ENCODE measurements around the gene PRKAG1.

The PRKAG1 gene

DNA sequence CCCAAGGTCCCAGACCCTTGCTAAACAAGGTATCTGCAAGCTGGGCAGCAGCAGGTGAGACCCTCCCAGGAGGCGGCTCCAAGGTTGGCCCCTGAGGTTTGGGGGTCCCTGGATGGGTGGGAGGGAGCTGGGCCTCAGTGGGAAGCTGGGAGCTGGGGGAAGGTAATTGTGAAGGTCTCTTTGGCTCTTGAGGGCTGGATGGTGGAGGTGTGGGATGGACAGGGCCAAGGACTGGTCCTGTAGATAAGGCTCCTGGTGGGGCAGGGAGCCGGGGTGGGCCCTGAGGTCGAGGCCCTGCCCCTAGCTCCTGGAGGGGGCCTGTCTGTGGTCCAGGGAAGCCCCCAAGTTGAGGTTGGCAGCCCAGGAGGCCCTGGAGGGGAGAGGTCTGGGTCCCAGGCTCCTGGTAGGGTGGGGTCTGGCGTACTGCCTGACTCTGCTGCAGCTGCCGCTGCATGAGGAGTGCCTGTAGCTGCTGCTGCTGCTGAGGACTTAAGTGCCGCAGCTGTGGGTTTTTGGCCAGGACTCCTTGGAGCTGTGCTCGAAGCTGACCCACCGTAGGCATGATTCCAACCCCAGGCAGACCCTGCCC, 13.1 kb upstream of the PRKAG1 start:
- no peak for DNase-seq (ENCODE audit: low spot score)
- in situ Hi-C loops (cut with MboI; ENCODE audit: low sequenced_read_pairs, unreplicated experiment) = no loop called here
- TF ChIP-seq CTCF (IDR thresholded peaks at IDR 0.05; ENCODE audit: borderline replicate concordance, control extremely low read depth, extremely low read depth, insufficient read depth, missing control alignments) = no peak

DNA sequence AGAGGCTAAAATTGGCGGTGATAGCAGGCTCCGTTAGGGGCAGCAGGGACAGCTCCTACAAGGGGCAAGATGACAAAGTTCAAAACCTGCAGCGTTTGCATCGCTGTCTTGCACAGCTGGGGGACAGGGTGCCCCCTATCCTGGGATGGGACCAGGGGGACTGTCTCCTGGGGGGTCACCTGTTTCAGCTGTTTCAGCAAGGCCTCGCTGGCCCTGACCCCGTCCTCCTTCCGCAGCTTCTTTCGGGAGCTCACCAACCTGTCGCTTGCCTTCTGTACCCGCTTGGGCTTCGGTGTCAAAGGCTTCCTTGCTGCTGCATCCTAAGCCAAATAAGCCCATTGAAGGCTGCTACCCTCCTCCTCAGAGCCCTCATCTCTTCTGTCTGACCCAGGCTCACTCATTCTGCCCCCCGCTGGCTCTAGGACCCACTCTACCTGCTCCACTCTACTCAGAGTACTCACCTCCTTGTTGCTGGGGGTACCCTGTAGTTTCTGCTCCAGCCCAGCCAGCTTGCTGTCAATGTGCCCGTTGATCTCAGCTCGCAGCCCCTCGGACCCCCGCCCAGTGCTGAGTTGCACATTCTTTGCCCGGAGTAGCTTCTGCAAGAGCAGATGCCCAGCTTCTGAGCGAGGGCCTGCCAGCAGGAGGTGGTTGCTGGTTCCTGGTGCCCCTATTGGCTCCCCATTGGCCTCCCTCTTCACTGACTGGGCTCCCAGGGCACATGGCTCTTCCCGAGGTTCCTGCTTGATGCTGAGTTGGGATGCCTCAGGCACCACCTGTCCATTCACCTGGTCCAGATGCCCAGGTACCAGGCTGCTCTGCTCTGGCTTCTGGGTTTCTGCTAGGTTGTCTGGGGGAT, 12.4 kb upstream of the PRKAG1 start:
- in situ Hi-C loops (cut with MboI; ENCODE audit: low sequenced_read_pairs, unreplicated experiment) = no loop called here
- no peak for TF ChIP-seq CTCF (IDR thresholded peaks at IDR 0.05; ENCODE audit: borderline replicate concordance, control extremely low read depth, extremely low read depth, insufficient read depth, missing control alignments)
- no peak for DNase-seq (ENCODE audit: low spot score)

- DNase-seq (ENCODE audit: low spot score) = no peak
- in situ Hi-C loops (cut with MboI; ENCODE audit: low sequenced_read_pairs, unreplicated experiment) = no loop called here
- TF ChIP-seq CTCF (IDR thresholded peaks at IDR 0.05; ENCODE audit: borderline replicate concordance, control extremely low read depth, extremely low read depth, insufficient read depth, missing control alignments) = no peak
Observed at GRCh38 chr12:49030119-49030518, 11.5 kb upstream of the PRKAG1 start.

GRCh38 chr12:49028666-49029275, 10.2 kb upstream of the PRKAG1 start:
- in situ Hi-C loops (cut with MboI; ENCODE audit: low sequenced_read_pairs, unreplicated experiment) = no loop called here
- TF ChIP-seq CTCF (IDR thresholded peaks at IDR 0.05; ENCODE audit: borderline replicate concordance, control extremely low read depth, extremely low read depth, insufficient read depth, missing control alignments) = no peak
- DNase-seq (ENCODE audit: low spot score) = no peak

GRCh38 chr12:49027846-49028555, 9.4 kb upstream of the PRKAG1 start:
- no peak for DNase-seq (ENCODE audit: low spot score)
- TF ChIP-seq CTCF (IDR thresholded peaks at IDR 0.05; ENCODE audit: borderline replicate concordance, control extremely low read depth, extremely low read depth, insufficient read depth, missing control alignments) = no peak
- in situ Hi-C loops (cut with MboI; ENCODE audit: low sequenced_read_pairs, unreplicated experiment) = no loop called here
